HL-60 (cell line): ENCODE measurements around the gene OR52K1.

Experiments used
- DNase-seq, 2 experiments: peaks; one replicate each; pipeline ENCODE4 v3.0.0-alpha.2; 2010 to 2020; ENCODE audit warnings: low read depth in 1 of 2, low spot score in 1 of 2
- H3K27ac ChIP-seq: fragments of 250-450 bp; sonication (Bioruptor Pico); replicated peaks from 2 replicates; pipeline ENCODE4 v1.5.1; 2020; ENCODE audit warnings: mild to moderate bottlenecking, moderate library complexity
- H3K27me3 ChIP-seq: fragments of 250-450 bp; sonication (Bioruptor Pico); 2 replicates; pipeline ENCODE4 v1.5.1; 2021; ENCODE audit warnings: mild to moderate bottlenecking, moderate library complexity; ENCODE audit not compliant: insufficient read depth, poor library complexity, severe bottlenecking
- H3K4me3 ChIP-seq: replicated peaks from 2 replicates; pipeline ENCODE4 v1.5.1; 2011; ENCODE audit warnings: mild to moderate bottlenecking, control low read depth, low read length; ENCODE audit not compliant: insufficient read depth
- CTCF ChIP-seq: IDR thresholded peaks from one replicate; pipeline ENCODE4 v1.5.1; 2011; ENCODE audit warnings: low read length, control low read depth, inconsistent platforms; ENCODE audit not compliant: insufficient read depth
- GABPA ChIP-seq: IDR thresholded peaks from 2 replicates; pipeline ENCODE4 v1.6.1; 2012; ENCODE audit warnings: low read depth
- POLR2AphosphoS5 ChIP-seq: IDR thresholded peaks from 2 replicates; pipeline ENCODE4 v1.6.1; 2012; ENCODE audit warnings: low read depth
- SPI1 ChIP-seq: IDR thresholded peaks from 2 replicates; pipeline ENCODE4 v1.6.1; 2012; ENCODE audit warnings: low read depth, mild to moderate bottlenecking, borderline replicate concordance
- TF ChIP-seq, protein P1 (sequence below): IDR thresholded peaks from 2 replicates; pipeline ENCODE4 v1.6.1; 2012; ENCODE audit warnings: low read depth; ENCODE audit not compliant: insufficient replicate concordance

OR52K1 gene

DNA sequence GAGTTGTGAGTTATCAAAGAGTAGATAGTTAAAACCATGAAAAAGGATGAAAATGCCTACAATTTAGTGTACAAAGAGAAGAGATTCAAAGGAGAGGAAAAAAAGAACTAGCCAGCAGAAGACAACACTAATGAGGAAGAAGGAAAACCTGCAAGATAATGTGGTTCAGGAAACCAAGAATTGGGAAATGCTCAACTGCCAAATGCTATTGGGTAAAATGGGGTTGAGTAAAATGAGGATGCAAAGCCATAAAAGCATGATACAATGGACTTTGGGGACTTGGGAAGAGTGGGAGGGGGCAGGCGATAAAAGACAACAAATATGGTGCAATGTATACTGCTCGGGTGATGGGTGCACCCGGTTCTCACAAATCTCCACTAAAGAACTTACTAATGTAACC lies 40.9 kb upstream of the OR52K1 start:
- DNase-seq, result peak; percentile 86 to 91
- no peak overlapping the region for H3K4me3 ChIP-seq
- no peaks in the 10 kb centered on the region for H3K27me3 ChIP-seq
- TF ChIP-seq SPI1 (peak; percentile 66; the same call in 1 of the 2 replicates), CTCF (no peak), POLR2AphosphoS5 (peak; percentile 71; the same call in 1 of the 2 replicates), GABPA (no peak)
- H3K27ac ChIP-seq, result peak overlapping the region; percentile 74

- TF ChIP-seq GABPA (no peak), POLR2AphosphoS5 (no peak), SPI1 (no peak), CTCF (no peak)
- TF ChIP-seq, protein P1, sequence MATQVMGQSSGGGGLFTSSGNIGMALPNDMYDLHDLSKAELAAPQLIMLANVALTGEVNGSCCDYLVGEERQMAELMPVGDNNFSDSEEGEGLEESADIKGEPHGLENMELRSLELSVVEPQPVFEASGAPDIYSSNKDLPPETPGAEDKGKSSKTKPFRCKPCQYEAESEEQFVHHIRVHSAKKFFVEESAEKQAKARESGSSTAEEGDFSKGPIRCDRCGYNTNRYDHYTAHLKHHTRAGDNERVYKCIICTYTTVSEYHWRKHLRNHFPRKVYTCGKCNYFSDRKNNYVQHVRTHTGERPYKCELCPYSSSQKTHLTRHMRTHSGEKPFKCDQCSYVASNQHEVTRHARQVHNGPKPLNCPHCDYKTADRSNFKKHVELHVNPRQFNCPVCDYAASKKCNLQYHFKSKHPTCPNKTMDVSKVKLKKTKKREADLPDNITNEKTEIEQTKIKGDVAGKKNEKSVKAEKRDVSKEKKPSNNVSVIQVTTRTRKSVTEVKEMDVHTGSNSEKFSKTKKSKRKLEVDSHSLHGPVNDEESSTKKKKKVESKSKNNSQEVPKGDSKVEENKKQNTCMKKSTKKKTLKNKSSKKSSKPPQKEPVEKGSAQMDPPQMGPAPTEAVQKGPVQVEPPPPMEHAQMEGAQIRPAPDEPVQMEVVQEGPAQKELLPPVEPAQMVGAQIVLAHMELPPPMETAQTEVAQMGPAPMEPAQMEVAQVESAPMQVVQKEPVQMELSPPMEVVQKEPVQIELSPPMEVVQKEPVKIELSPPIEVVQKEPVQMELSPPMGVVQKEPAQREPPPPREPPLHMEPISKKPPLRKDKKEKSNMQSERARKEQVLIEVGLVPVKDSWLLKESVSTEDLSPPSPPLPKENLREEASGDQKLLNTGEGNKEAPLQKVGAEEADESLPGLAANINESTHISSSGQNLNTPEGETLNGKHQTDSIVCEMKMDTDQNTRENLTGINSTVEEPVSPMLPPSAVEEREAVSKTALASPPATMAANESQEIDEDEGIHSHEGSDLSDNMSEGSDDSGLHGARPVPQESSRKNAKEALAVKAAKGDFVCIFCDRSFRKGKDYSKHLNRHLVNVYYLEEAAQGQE, result no peak
- peak overlapping the region; percentile 74 for H3K27ac ChIP-seq
- H3K4me3 ChIP-seq, result no peak overlapping the region
- no peak for DNase-seq
- no peaks in the 10 kb centered on the region for H3K27me3 ChIP-seq
Measured at GRCh38 chr11:4443232-4443891, 39.1 kb upstream of the OR52K1 start.

DNA sequence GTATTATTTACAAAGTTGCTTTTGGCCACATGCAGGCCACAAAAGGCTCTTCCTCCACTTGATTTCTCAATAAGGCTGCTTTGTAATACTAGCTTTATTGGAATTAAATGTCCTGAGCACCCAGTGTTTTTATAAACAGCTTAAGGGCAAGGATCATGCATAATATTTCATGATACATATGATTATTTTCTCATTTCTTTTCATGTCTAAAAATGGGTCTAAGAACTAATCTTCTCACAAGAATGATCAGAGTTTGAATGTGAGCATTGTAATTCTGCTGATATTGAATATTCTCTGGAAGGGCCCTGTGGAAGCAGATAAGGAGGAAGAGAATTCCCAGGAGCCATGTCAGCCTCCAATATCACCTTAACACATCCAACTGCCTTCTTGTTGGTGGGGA lies 33.5 kb upstream of the OR52K1 start, which contains the start of gene OR52K2:
Gene OR52K2, plus strand, starts transcription at position 301 of the 400 bp plus-strand sequence. Its CDS starts 45 bp downstream, at position 346.
- Histone ChIP-seq H3K27me3 (no peaks in the 10 kb centered on the region), H3K27ac (no peak within 1 kb of the TSS; the same call in 1 of the 2 replicates), H3K4me3 (no peak within 1 kb of the TSS)
- no peak for DNase-seq
- TF ChIP-seq SPI1, result no peak
- TF ChIP-seq, protein P1, result no peak
- no peak for TF ChIP-seq POLR2AphosphoS5
- TF ChIP-seq CTCF, result no peak
- no peak for TF ChIP-seq GABPA
